Naive thymus-derived CD4-positive, alpha-beta T cell (primary cell): ENCODE results near the gene PTPN18. TPM values are rescaled to one million over a fixed set of nuclear protein-coding genes. Genes with fewer than 3 reads are reported as not detected.

Source experiments
- ATAC-seq: fragments of 150-1000 bp; cut with Tn5 transposase; 2 replicates; pipeline ENCODE4 v1.10.0; 2021; ENCODE audit warnings: mild to moderate bottlenecking, moderate library complexity
- CTCF ChIA-PET: fragments of 350-600 bp; sonication (Branson Sonifier 250); formaldehyde crosslinking; loops from one replicate; lab custom pipeline; 2021; ENCODE audit warnings: antibody characterized with exemption; lab: Charles Lee
- POLR2A ChIA-PET: fragments of 350-600 bp; sonication (Branson Sonifier 250); formaldehyde crosslinking; loops from one replicate; lab custom pipeline; 2021; ENCODE audit warnings: antibody characterized with exemption, inconsistent platforms; lab: Charles Lee
- DNase-seq, 9 donors: peaks; one replicate each; pipeline versions ENCODE4 v3.0.0 to v3.0.0-alpha.2; 2020 to 2022; ENCODE audit warnings: mixed read lengths in 1 of 9
- H3K27ac ChIP-seq: one replicate; pipeline ENCODE4 v1.7.0; 2013; ENCODE audit warnings: mild to moderate bottlenecking, low read depth, low read length, moderate library complexity
- H3K27me3 ChIP-seq, 2 donors: one replicate each; pipeline ENCODE4 v1.7.0; 2013; ENCODE audit warnings: low read length in 2 of 2, mild to moderate bottlenecking in 2 of 2, moderate library complexity in 2 of 2; ENCODE audit not compliant: control insufficient read depth in 2 of 2, insufficient read depth in 2 of 2
- H3K36me3 ChIP-seq, 3 experiments: 1 replicate in 2 of 3; 2 replicates in 1 of 3; pipeline ENCODE4 v1.7.0; 2013; ENCODE audit warnings: low read length in 3 of 3, mild to moderate bottlenecking in 3 of 3, moderate library complexity in 1 of 3; ENCODE audit not compliant: insufficient read depth in 3 of 3, control insufficient read depth in 2 of 3
- H3K4me1 ChIP-seq, 2 donors: one replicate each; pipeline ENCODE4 v1.7.0; 2013; ENCODE audit warnings: low read length in 2 of 2, mild to moderate bottlenecking in 2 of 2, moderate library complexity in 1 of 2; ENCODE audit not compliant: control insufficient read depth in 2 of 2, insufficient read depth in 2 of 2
- H3K4me3 ChIP-seq: 2 replicates; pipeline ENCODE4 v1.7.0; 2013; ENCODE audit warnings: mild to moderate bottlenecking, low read length
- H3K9me3 ChIP-seq, 3 experiments: 1 replicate in 2 of 3; 2 replicates in 1 of 3; pipeline ENCODE4 v1.7.0; 2013; ENCODE audit warnings: low read length in 3 of 3; ENCODE audit not compliant: control insufficient read depth in 2 of 3
- H3K27ac Mint-ChIP-seq, 9 donors: one replicate each; pipeline ENCODE4 v1.8.0; 2020 to 2022; ENCODE audit warnings: mixed read lengths in 9 of 9, mild to moderate bottlenecking in 8 of 9, moderate library complexity in 5 of 9, inconsistent platforms in 2 of 9
- H3K27me3 Mint-ChIP-seq, 5 donors: one replicate each; pipeline ENCODE4 v1.8.0; 2021 to 2022; ENCODE audit warnings: mixed read lengths in 5 of 5, mild to moderate bottlenecking in 1 of 5
- H3K36me3 Mint-ChIP-seq, 5 donors: one replicate each; pipeline ENCODE4 v1.8.0; 2020 to 2022; ENCODE audit warnings: mixed read lengths in 5 of 5, mild to moderate bottlenecking in 3 of 5, inconsistent platforms in 1 of 5
- H3K4me1 Mint-ChIP-seq, 7 donors: one replicate each; pipeline ENCODE4 v1.8.0; 2020 to 2022; ENCODE audit warnings: mixed read lengths in 7 of 7, mild to moderate bottlenecking in 3 of 7, inconsistent platforms in 1 of 7
- H3K4me3 Mint-ChIP-seq, 10 donors: one replicate each; pipeline ENCODE4 v1.8.0; 2020 to 2022; ENCODE audit warnings: mild to moderate bottlenecking in 10 of 10, mixed read lengths in 10 of 10, moderate library complexity in 6 of 10, inconsistent platforms in 2 of 10
- H3K9me3 Mint-ChIP-seq, 11 donors: one replicate each; pipeline ENCODE4 v1.8.0; 2020 to 2022; ENCODE audit warnings: mixed read lengths in 11 of 11, mild to moderate bottlenecking in 4 of 11, inconsistent platforms in 1 of 11, moderate library complexity in 1 of 11
- intact Hi-C, 2 donors: fragments of 100-400 bp; cut with micrococcal nuclease; formaldehyde crosslinking; loops; one replicate each; pipeline ENCODE4 v1.15.1; 2023
- polyA plus RNA-seq, 2 donors: library from polyadenylated mRNA; unstranded; fragments of 300-500 nt; fragmentation: Illumina TruSeq; gene quantifications; one replicate each; pipeline ENCODE4 v1.2.3, GENCODE V29; 2021
- total RNA-seq, 6 experiments: library from RNA in 5 of 6; stranded (reverse) in 5 of 6; gene quantifications; 1 replicate in 5 of 6; 2 replicates in 1 of 6; pipeline ENCODE4 v1.2.3 and lab custom pipeline; 2021 to 2026

Gene PTPN18
- total and polyA plus RNA-seq, 7 experiments from 2014 or later: 39.4 to 112 (median 44.2) TPM

DNA sequence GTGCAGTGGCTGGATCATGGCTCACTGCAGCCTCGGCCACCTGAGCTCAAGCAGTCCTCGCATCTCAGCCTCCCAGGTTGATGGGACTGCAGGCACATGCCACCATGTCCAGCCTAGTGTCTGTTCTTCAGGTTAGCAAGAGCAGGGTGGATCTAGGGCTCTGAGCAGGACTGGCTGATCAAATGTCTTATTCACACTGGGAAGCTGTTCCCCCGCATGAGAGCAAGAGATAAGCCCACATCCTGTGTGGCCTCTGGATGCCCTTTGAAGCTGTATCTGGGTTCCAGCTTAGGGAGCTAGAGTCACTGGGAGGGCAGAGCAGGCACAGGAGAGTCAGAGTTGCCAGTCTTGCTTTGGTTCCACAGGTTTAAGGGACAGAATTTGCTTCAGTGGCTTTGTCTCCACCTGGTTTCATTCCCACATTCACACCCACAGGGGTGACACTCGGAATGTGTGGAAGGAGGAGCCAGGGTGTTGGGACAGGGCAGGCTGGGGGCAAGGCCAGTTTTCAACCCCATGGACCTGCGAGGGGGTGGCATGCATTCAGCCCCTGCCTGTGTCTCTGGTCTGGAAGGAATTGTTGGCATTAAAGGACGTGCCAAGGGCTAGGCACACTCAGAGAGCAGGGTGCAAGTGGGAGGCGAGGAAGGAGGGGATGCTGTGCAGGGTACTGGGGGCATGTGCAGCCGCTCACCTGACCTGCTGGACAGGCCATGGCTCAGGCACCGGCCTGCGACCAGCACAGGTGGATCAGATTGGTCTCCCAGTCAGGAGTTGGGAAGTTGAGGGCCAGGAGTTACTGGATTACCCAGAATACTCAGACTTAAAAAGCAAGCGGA, 24.5 kb downstream of the PTPN18 start:
- Mint-ChIP-seq H3K4me3 (peak overlapping the region in 3 of 10 donors; percentile 11 to 59 (median 32)), H3K36me3 (peaks cover 0 to 32% (median 28%) of the 10 kb centered on the region in 5 donors), H3K27ac (peak overlapping the region in 3 of 9 donors; percentile 21 to 78 (median 38)), H3K9me3 (peaks cover 0 to 3% (median 0%) of the 10 kb centered on the region in 11 donors), H3K4me1 (peaks cover 31 to 55% (median 53%) of the 10 kb centered on the region in 7 donors), H3K27me3 (no peaks in the 10 kb centered on the region)
- no peak for DNase-seq
- H3K9me3 ChIP-seq: no peaks in the 10 kb centered on the region
- H3K36me3 ChIP-seq: peaks cover 0 to 8% (median 0%) of the 10 kb centered on the region in 3 experiments
- ChIA-PET POLR2A (interaction anchor here (0.6 to 0.7 kb wide), 2 partner anchors 18 to 500 kb away, joined by 3 to 4 read pairs; no protein-coding TSS in a partner anchor), CTCF (interaction anchor here (0.6 kb wide), 1 partner anchor 23 kb away, joined by 3 read pairs; no protein-coding TSS in a partner anchor)
- H3K27ac ChIP-seq: no peak overlapping the region
- no peak overlapping the region for H3K4me3 ChIP-seq
- ATAC-seq: no peak
- H3K4me1 ChIP-seq: peaks cover 8% of the 10 kb centered on the region in 2 donors
- H3K27me3 ChIP-seq: no peaks in the 10 kb centered on the region
- intact Hi-C loops: loop anchor here in 1 of 2 donors (5.0 kb wide), 1 partner anchor 443 kb away; no protein-coding TSS in a partner anchor

DNA sequence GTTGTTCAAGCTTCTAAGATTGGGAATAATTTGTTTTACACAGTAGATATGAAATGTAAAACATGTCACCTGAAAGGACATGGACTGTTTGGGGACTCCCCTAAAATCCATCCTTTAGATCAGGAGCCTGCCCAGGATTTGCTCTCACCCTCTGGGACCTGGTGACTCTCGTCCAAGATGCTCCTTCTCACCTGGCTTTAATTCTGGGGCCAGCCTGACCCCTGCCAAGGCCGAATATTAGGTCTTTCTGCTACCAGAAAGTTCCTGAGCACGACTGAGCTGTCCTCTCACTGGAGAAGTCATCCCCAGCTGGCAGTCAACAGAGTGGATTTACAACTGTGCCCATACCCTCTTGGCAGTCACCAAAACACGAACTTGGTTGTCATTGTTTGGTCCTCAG, 25.3 kb downstream of the PTPN18 start:
- Histone ChIP-seq H3K4me3 (no peak overlapping the region), H3K36me3 (peaks cover 0 to 8% (median 0%) of the 10 kb centered on the region in 3 experiments), H3K27me3 (no peaks in the 10 kb centered on the region), H3K4me1 (peaks cover 8% of the 10 kb centered on the region in 2 donors), H3K27ac (no peak overlapping the region), H3K9me3 (no peaks in the 10 kb centered on the region)
- no peak overlapping the region for H3K27ac Mint-ChIP-seq
- H3K27me3 Mint-ChIP-seq: no peaks in the 10 kb centered on the region
- DNase-seq (no peak), ATAC-seq (no peak)
- intact Hi-C loops: loop anchor here in 1 of 2 donors (5.0 kb wide), 1 partner anchor 444 kb away; no protein-coding TSS in a partner anchor
- H3K9me3 Mint-ChIP-seq: no peaks in the 10 kb centered on the region
- H3K4me1 Mint-ChIP-seq: peaks cover 29 to 50% (median 45%) of the 10 kb centered on the region in 7 donors
- H3K4me3 Mint-ChIP-seq: no peak overlapping the region
- ChIA-PET POLR2A (interaction anchor here (0.7 kb wide), 2 partner anchors 27 to 500 kb away, joined by 3 to 4 read pairs; no protein-coding TSS in a partner anchor), CTCF (no interaction called here)
- peaks cover 0 to 32% (median 23%) of the 10 kb centered on the region in 5 donors for H3K36me3 Mint-ChIP-seq

DNA sequence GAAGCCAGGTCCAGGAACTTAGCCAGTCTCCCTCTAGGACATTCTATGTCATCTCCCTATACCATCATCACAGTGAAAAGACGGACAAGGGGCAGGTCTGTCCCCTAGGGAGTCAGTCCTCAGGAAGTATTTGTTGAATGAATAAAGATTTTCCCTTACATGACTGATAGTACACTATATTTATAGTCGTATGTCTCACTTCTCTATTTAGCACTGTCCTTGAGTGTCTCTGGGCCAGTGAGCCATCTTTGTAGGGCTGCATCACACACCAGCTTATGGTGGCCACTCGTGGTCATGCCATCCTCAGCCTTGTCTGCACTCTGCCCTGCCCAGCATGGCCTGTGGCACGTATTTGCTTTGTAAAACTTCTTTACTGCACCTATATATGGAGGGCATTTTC, 25.8 kb downstream of the PTPN18 start:
- CTCF ChIA-PET: no interaction called here
- no peaks in the 10 kb centered on the region for H3K27me3 ChIP-seq

GRCh38 chr2:130382313-130382917, 26.6 kb downstream of the PTPN18 start:
- Histone ChIP-seq H3K27ac (no peak overlapping the region), H3K4me3 (no peak overlapping the region), H3K27me3 (no peaks in the 10 kb centered on the region), H3K36me3 (peaks cover 0 to 8% (median 0%) of the 10 kb centered on the region in 3 experiments), H3K4me1 (peaks cover 8% of the 10 kb centered on the region in 2 donors), H3K9me3 (no peaks in the 10 kb centered on the region)
- Mint-ChIP-seq H3K4me3 (no peak overlapping the region), H3K36me3 (peaks cover 0 to 39% (median 22%) of the 10 kb centered on the region in 5 donors), H3K9me3 (no peaks in the 10 kb centered on the region), H3K4me1 (peaks cover 26 to 40% (median 33%) of the 10 kb centered on the region in 7 donors), H3K27ac (no peak overlapping the region), H3K27me3 (no peaks in the 10 kb centered on the region)
- ATAC-seq (no peak), DNase-seq (no peak)
- CTCF ChIA-PET: no interaction called here
- POLR2A ChIA-PET: no interaction called here
- intact Hi-C loops: loop anchor here in 1 of 2 donors (5.0 kb wide), 1 partner anchor 445 kb away; no protein-coding TSS in a partner anchor

More for the DNA sequence above, 25.8 kb downstream of the PTPN18 start:
- Mint-ChIP-seq H3K4me3 (no peak overlapping the region), H3K27me3 (no peaks in the 10 kb centered on the region), H3K36me3 (peaks cover 0 to 31% (median 22%) of the 10 kb centered on the region in 5 donors), H3K27ac (peak overlapping the region in 1 of 9 donors; percentile 17), H3K4me1 (peaks cover 26 to 47% (median 40%) of the 10 kb centered on the region in 7 donors), H3K9me3 (no peaks in the 10 kb centered on the region)
- POLR2A ChIA-PET: interaction anchor here (0.7 kb wide), 1 partner anchor 28 kb away, joined by 3 read pairs; no protein-coding TSS in a partner anchor
- no peaks in the 10 kb centered on the region for H3K9me3 ChIP-seq
- peaks cover 0 to 8% (median 0%) of the 10 kb centered on the region in 3 experiments for H3K36me3 ChIP-seq
- peaks cover 8% of the 10 kb centered on the region in 2 donors for H3K4me1 ChIP-seq
- intact Hi-C loops: loop anchor here in 1 of 2 donors (5.0 kb wide), 1 partner anchor 444 kb away; no protein-coding TSS in a partner anchor
- DNase-seq: no peak
- H3K27ac ChIP-seq: no peak overlapping the region
- ATAC-seq: no peak
- no peak overlapping the region for H3K4me3 ChIP-seq

DNA sequence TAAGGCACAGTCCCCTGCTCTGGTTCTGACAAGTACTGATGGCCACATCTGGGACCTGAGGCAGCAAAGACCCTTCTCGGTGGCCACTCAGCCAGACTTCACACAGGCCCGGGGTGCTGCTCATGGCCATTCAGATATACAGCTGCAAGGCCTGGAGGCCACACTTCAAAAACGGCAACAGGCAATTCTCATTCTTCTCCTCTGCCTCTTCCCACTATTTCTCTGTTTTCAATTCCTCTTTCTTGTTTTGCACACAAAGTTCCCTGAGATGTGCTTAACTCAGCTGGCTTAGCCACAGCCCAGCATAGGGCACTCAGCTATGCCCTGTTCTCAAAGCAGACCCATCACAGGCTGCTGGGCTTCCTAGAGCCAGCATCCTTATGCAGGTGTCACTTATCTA, 29.9 kb downstream of the PTPN18 start:
- Histone ChIP-seq H3K27me3 (no peaks in the 10 kb centered on the region), H3K27ac (no peak overlapping the region), H3K4me1 (peaks cover 2 to 4% of the 10 kb centered on the region in 2 donors), H3K36me3 (peaks cover 0 to under 1% (median 0%) of the 10 kb centered on the region in 3 experiments), H3K4me3 (no peak overlapping the region), H3K9me3 (no peaks in the 10 kb centered on the region)
- intact Hi-C loops: no loop called here
- Mint-ChIP-seq H3K9me3 (peaks cover 0 to 5% (median 0%) of the 10 kb centered on the region in 11 donors), H3K4me1 (peaks cover 6 to 15% (median 9%) of the 10 kb centered on the region in 7 donors), H3K27ac (peak overlapping the region in 1 of 9 donors; percentile 9), H3K27me3 (no peaks in the 10 kb centered on the region), H3K36me3 (peaks cover 0 to 32% (median 17%) of the 10 kb centered on the region in 5 donors), H3K4me3 (no peak overlapping the region)
- CTCF ChIA-PET: interaction anchor here (0.9 kb wide), 1 partner anchor 12 kb away, joined by 3 read pairs; no protein-coding TSS in a partner anchor
- DNase-seq (no peak), ATAC-seq (peak; percentile 20)
- POLR2A ChIA-PET: no interaction called here

DNA sequence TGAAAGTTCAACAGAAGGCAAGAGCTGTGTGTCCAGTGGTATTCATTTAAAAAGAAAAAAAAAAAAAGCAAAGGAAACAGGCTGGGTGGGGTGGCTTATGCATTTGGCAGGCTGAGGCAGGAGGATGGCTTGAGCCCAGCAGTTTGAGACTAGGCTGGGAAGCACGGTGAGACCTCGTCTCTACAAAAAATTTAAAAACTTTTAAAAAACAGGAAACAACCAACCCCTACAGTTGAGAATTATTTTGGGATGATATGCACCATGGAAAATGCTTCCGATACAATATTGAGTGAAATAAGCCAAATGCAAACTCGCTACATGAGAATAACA, 31.2 kb downstream of the PTPN18 start:
- no peak overlapping the region for H3K27ac ChIP-seq
- intact Hi-C loops: no loop called here
- no peak overlapping the region for H3K4me3 ChIP-seq
- Mint-ChIP-seq H3K4me1 (peaks cover 12 to 17% (median 15%) of the 10 kb centered on the region in 7 donors), H3K36me3 (peaks cover 0 to 22% (median 10%) of the 10 kb centered on the region in 5 donors), H3K27ac (no peak overlapping the region), H3K9me3 (peaks cover 0 to 5% (median 0%) of the 10 kb centered on the region in 11 donors), H3K4me3 (no peak overlapping the region), H3K27me3 (peaks cover 0 to 3% (median 0%) of the 10 kb centered on the region in 5 donors)
- no peaks in the 10 kb centered on the region for H3K36me3 ChIP-seq
- H3K9me3 ChIP-seq: no peaks in the 10 kb centered on the region
- CTCF ChIA-PET: no interaction called here
- no peak for ATAC-seq
- POLR2A ChIA-PET: no interaction called here
- H3K27me3 ChIP-seq: no peaks in the 10 kb centered on the region
- no peak for DNase-seq
- H3K4me1 ChIP-seq: peaks cover 5 to 8% of the 10 kb centered on the region in 2 donors
